Measurements from ENCODE around the gene C1QTNF8. TPM values are rescaled to one million over a fixed set of nuclear protein-coding genes. Genes with fewer than 3 reads are reported as not detected.

C1QTNF8 gene
- total RNA-seq, 1 experiment from 2014 or later: not detected

- H4K5ac ChIP-seq (ENCODE audit: insufficient read length, low read depth, low read length): no peak overlapping the region
- no peaks in the 10 kb centered on the region for H4K20me1 ChIP-seq (ENCODE audit: control insufficient read depth, insufficient read depth, insufficient read length)
- H4K91ac ChIP-seq (ENCODE audit: insufficient read length, low read depth, low read length): no peak overlapping the region
- H3K4ac ChIP-seq (ENCODE audit: low read depth, low read length): no peak overlapping the region
- Mint-ChIP-seq H3K4me3 (no peak overlapping the region), H3K27ac (no peak overlapping the region), H3K27me3 (ENCODE audit: low read depth) (peaks cover 15% of the 10 kb centered on the region), H3K36me3 (ENCODE audit: insufficient read depth in 1 of 3, low read depth in 3 of 3) (peaks cover 0 to 14% (median 6%) of the 10 kb centered on the region in 3 experiments; a peak in 4 of 7 replicates), H3K4me1 (peaks cover 0 to 14% of the 10 kb centered on the region in 2 experiments; a peak in 2 of 4 replicates), H3K9me3 (peaks cover 13 to 25% of the 10 kb centered on the region in 2 experiments)
- no peak overlapping the region for H3T11ph ChIP-seq (ENCODE audit: low read length)
- TF ChIP-seq, protein P1, sequence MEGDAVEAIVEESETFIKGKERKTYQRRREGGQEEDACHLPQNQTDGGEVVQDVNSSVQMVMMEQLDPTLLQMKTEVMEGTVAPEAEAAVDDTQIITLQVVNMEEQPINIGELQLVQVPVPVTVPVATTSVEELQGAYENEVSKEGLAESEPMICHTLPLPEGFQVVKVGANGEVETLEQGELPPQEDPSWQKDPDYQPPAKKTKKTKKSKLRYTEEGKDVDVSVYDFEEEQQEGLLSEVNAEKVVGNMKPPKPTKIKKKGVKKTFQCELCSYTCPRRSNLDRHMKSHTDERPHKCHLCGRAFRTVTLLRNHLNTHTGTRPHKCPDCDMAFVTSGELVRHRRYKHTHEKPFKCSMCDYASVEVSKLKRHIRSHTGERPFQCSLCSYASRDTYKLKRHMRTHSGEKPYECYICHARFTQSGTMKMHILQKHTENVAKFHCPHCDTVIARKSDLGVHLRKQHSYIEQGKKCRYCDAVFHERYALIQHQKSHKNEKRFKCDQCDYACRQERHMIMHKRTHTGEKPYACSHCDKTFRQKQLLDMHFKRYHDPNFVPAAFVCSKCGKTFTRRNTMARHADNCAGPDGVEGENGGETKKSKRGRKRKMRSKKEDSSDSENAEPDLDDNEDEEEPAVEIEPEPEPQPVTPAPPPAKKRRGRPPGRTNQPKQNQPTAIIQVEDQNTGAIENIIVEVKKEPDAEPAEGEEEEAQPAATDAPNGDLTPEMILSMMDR (conservative IDR thresholded peaks at IDR 0.05): no peak
- no peak overlapping the region for H2BK20ac ChIP-seq (ENCODE audit: low read depth, low read length, poor library complexity, severe bottlenecking)
- no peaks in the 10 kb centered on the region for H3K79me1 ChIP-seq (ENCODE audit: insufficient read depth, low read depth, low read length, poor library complexity, severe bottlenecking)
- H3K23me2 ChIP-seq (ENCODE audit: insufficient read length, low read depth, low read length, poor library complexity, severe bottlenecking): no peaks in the 10 kb centered on the region
- H2BK5ac ChIP-seq (ENCODE audit: insufficient read length, low read length): no peak overlapping the region
- H4K8ac ChIP-seq (replicated peaks; ENCODE audit: insufficient read length, low read depth, low read length): no peak overlapping the region
- no peak overlapping the region for H2AFZ ChIP-seq (ENCODE audit: low read length)
- H2AK5ac ChIP-seq (ENCODE audit: insufficient read length, low read length): no peak overlapping the region
- no peaks in the 10 kb centered on the region for H3K4me1 ChIP-seq (ENCODE audit: insufficient read depth, low read length)
- H3K4me2 ChIP-seq (ENCODE audit: insufficient read depth, insufficient read length, low read length): no peak overlapping the region
- no peak overlapping the region for H3K18ac ChIP-seq (ENCODE audit: insufficient read length, low read depth, low read length)
- no peak overlapping the region for H3K23ac ChIP-seq (ENCODE audit: insufficient read length, low read depth, low read length)
- no peak overlapping the region for H3K9ac ChIP-seq (ENCODE audit: extremely low read depth, insufficient read length, low read length)
- no peak overlapping the region for H3K27ac ChIP-seq (ENCODE audit: insufficient read length, low read depth, low read length)
- no peak for DNase-seq
- H3K56ac ChIP-seq (ENCODE audit: insufficient read length, low read depth, low read length): no peak overlapping the region
- no peak overlapping the region for H2BK15ac ChIP-seq (ENCODE audit: low read depth, low read length)
- H3K9me3 ChIP-seq (ENCODE audit: control insufficient read depth, low read depth, low read length): peaks cover 5% of the 10 kb centered on the region
- H2BK12ac ChIP-seq (ENCODE audit: insufficient read length, low read depth, low read length): no peak overlapping the region
- H3K79me2 ChIP-seq (ENCODE audit: insufficient read depth, low read length): no peaks in the 10 kb centered on the region
- H2BK120ac ChIP-seq (ENCODE audit: low read depth, low read length, poor library complexity, severe bottlenecking): no peak overlapping the region
- no peak overlapping the region for H3K14ac ChIP-seq (ENCODE audit: insufficient read depth, low read length)
- no CpG with 5 or more reads among the region's 17 CpGs for WGBS (ENCODE audit: extremely low coverage, insufficient read length, low lambda C conversion rate)
- no peaks in the 10 kb centered on the region for H3K27me3 ChIP-seq (ENCODE audit: insufficient read depth, low read length)
Observed at GRCh38 chr16:1089439-1089821, 6.6 kb downstream of the C1QTNF8 start.
